ENCODE measurements around the gene DPP10.

- TF ChIP-seq, protein P1, sequence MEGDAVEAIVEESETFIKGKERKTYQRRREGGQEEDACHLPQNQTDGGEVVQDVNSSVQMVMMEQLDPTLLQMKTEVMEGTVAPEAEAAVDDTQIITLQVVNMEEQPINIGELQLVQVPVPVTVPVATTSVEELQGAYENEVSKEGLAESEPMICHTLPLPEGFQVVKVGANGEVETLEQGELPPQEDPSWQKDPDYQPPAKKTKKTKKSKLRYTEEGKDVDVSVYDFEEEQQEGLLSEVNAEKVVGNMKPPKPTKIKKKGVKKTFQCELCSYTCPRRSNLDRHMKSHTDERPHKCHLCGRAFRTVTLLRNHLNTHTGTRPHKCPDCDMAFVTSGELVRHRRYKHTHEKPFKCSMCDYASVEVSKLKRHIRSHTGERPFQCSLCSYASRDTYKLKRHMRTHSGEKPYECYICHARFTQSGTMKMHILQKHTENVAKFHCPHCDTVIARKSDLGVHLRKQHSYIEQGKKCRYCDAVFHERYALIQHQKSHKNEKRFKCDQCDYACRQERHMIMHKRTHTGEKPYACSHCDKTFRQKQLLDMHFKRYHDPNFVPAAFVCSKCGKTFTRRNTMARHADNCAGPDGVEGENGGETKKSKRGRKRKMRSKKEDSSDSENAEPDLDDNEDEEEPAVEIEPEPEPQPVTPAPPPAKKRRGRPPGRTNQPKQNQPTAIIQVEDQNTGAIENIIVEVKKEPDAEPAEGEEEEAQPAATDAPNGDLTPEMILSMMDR (IDR thresholded peaks at IDR 0.05; ENCODE audit: low read depth, low read length, missing input control): no peak
- no peak for TF ChIP-seq GABPA (IDR thresholded peaks at IDR 0.05 in 1 of 2, conservative IDR thresholded peaks at IDR 0.05 in 1 of 2)
- TF ChIP-seq SP1 (IDR thresholded peaks at IDR 0.05): no peak
- TF ChIP-seq RAD21 (IDR thresholded peaks at IDR 0.05): no peak
- no peak for TF ChIP-seq JUND (IDR thresholded peaks at IDR 0.05)
- no peak for TF ChIP-seq TAF1 (conservative IDR thresholded peaks at IDR 0.05)
- TF ChIP-seq ATF3 (IDR thresholded peaks at IDR 0.05): no peak
- TF ChIP-seq, protein P2, sequence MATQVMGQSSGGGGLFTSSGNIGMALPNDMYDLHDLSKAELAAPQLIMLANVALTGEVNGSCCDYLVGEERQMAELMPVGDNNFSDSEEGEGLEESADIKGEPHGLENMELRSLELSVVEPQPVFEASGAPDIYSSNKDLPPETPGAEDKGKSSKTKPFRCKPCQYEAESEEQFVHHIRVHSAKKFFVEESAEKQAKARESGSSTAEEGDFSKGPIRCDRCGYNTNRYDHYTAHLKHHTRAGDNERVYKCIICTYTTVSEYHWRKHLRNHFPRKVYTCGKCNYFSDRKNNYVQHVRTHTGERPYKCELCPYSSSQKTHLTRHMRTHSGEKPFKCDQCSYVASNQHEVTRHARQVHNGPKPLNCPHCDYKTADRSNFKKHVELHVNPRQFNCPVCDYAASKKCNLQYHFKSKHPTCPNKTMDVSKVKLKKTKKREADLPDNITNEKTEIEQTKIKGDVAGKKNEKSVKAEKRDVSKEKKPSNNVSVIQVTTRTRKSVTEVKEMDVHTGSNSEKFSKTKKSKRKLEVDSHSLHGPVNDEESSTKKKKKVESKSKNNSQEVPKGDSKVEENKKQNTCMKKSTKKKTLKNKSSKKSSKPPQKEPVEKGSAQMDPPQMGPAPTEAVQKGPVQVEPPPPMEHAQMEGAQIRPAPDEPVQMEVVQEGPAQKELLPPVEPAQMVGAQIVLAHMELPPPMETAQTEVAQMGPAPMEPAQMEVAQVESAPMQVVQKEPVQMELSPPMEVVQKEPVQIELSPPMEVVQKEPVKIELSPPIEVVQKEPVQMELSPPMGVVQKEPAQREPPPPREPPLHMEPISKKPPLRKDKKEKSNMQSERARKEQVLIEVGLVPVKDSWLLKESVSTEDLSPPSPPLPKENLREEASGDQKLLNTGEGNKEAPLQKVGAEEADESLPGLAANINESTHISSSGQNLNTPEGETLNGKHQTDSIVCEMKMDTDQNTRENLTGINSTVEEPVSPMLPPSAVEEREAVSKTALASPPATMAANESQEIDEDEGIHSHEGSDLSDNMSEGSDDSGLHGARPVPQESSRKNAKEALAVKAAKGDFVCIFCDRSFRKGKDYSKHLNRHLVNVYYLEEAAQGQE (IDR thresholded peaks at IDR 0.05): no peak
- TF ChIP-seq HNF4G (IDR thresholded peaks at IDR 0.05): no peak
- TF ChIP-seq FOXA2 (IDR thresholded peaks at IDR 0.05): no peak
- TF ChIP-seq, protein P3, sequence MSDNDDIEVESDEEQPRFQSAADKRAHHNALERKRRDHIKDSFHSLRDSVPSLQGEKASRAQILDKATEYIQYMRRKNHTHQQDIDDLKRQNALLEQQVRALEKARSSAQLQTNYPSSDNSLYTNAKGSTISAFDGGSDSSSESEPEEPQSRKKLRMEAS (IDR thresholded peaks at IDR 0.05): no peak
- TF ChIP-seq EGR1 (IDR thresholded peaks at IDR 0.05; ENCODE audit: low read depth in 2 of 2): no peak
Observed at GRCh38 chr2:114642166-114642770, 199.8 kb downstream of the DPP10 start.

Data from liver (tissue), 3 donors.